ENCODE measurements around the gene MPND. TPM values are rescaled to one million over a fixed set of nuclear protein-coding genes. Genes with fewer than 3 reads are reported as not detected.

Gene MPND
- total RNA-seq, 1 experiment from 2014 or later, result 37.0 TPM

DNA sequence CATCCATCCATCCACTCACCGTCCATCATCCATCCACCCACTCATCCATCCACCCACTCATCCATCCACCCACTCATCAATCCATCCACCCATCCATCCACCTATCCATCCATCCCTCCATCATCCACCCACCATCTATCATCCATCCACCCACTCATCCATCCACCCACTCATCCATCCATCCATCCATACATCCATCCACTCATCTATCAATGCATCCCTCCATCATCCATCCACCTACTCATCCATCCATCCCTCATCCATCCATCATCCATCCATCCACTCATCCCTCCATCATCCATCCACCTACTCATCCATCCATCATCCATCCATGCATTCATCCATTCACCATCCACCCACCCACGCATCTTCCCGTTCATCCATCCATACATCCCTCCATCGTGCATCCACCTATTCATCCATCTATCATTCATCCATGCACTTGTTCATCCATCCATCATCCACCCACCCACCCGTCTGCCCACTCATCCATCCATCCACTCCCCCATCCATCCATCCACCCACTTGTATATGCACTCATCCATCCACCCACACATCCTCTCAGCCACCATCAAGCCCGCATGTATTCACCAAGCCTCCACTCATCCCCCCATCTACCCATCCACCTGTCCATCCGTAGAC, 8.3 kb upstream of the MPND start:
- no peak overlapping the region for H3K9ac ChIP-seq (ENCODE audit: extremely low read depth, insufficient read length, low read length)
- H3K23ac ChIP-seq (ENCODE audit: insufficient read length, low read depth, low read length), result no peak overlapping the region
- no peaks in the 10 kb centered on the region for H3K79me2 ChIP-seq (ENCODE audit: insufficient read depth, low read length)
- H3K4ac ChIP-seq (ENCODE audit: low read depth, low read length), result no peak overlapping the region
- Mint-ChIP-seq H3K27me3 (ENCODE audit: low read depth) (peaks cover 7% of the 10 kb centered on the region), H3K9me3 (peaks cover 2 to 5% of the 10 kb centered on the region in 2 experiments; a peak in 1 of 5 replicates), H3K4me3 (no peak overlapping the region), H3K4me1 (peaks cover 10 to 15% of the 10 kb centered on the region in 2 experiments), H3K36me3 (ENCODE audit: insufficient read depth in 1 of 3, low read depth in 3 of 3) (peaks cover 13 to 22% (median 21%) of the 10 kb centered on the region in 3 experiments; a peak in 6 of 7 replicates), H3K27ac (no peak overlapping the region)
- no peak overlapping the region for H4K8ac ChIP-seq (replicated peaks; ENCODE audit: insufficient read length, low read depth, low read length)
- no peaks in the 10 kb centered on the region for H3K9me3 ChIP-seq (ENCODE audit: control insufficient read depth, low read depth, low read length)
- H2AK5ac ChIP-seq (ENCODE audit: insufficient read length, low read length), result no peak overlapping the region
- no peak overlapping the region for H2BK120ac ChIP-seq (ENCODE audit: low read depth, low read length, poor library complexity, severe bottlenecking)
- H3K14ac ChIP-seq (ENCODE audit: insufficient read depth, low read length), result no peak overlapping the region
- H2BK15ac ChIP-seq (ENCODE audit: low read depth, low read length), result no peak overlapping the region
- no peaks in the 10 kb centered on the region for H3K79me1 ChIP-seq (ENCODE audit: insufficient read depth, low read depth, low read length, poor library complexity, severe bottlenecking)
- no peak overlapping the region for H4K5ac ChIP-seq (ENCODE audit: insufficient read length, low read depth, low read length)
- H2BK20ac ChIP-seq (ENCODE audit: low read depth, low read length, poor library complexity, severe bottlenecking), result no peak overlapping the region
- H3K4me2 ChIP-seq (ENCODE audit: insufficient read depth, insufficient read length, low read length), result no peak overlapping the region
- H3K4me1 ChIP-seq (ENCODE audit: insufficient read depth, low read length), result no peaks in the 10 kb centered on the region
- no peak overlapping the region for H3K56ac ChIP-seq (ENCODE audit: insufficient read length, low read depth, low read length)
- DNase-seq, result no peak
- TF ChIP-seq, protein P1, sequence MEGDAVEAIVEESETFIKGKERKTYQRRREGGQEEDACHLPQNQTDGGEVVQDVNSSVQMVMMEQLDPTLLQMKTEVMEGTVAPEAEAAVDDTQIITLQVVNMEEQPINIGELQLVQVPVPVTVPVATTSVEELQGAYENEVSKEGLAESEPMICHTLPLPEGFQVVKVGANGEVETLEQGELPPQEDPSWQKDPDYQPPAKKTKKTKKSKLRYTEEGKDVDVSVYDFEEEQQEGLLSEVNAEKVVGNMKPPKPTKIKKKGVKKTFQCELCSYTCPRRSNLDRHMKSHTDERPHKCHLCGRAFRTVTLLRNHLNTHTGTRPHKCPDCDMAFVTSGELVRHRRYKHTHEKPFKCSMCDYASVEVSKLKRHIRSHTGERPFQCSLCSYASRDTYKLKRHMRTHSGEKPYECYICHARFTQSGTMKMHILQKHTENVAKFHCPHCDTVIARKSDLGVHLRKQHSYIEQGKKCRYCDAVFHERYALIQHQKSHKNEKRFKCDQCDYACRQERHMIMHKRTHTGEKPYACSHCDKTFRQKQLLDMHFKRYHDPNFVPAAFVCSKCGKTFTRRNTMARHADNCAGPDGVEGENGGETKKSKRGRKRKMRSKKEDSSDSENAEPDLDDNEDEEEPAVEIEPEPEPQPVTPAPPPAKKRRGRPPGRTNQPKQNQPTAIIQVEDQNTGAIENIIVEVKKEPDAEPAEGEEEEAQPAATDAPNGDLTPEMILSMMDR (conservative IDR thresholded peaks at IDR 0.05), result no peak
- H3T11ph ChIP-seq (ENCODE audit: low read length), result no peak overlapping the region
- H4K91ac ChIP-seq (ENCODE audit: insufficient read length, low read depth, low read length), result no peak overlapping the region
- no peak overlapping the region for H3K27ac ChIP-seq (ENCODE audit: insufficient read length, low read depth, low read length)
- WGBS (ENCODE audit: extremely low coverage, insufficient read length, low lambda C conversion rate), result 97% methylated on average over 4 of the region's 7 CpGs
- peaks cover 11% of the 10 kb centered on the region for H3K23me2 ChIP-seq (ENCODE audit: insufficient read length, low read depth, low read length, poor library complexity, severe bottlenecking)
- no peak overlapping the region for H2AFZ ChIP-seq (ENCODE audit: low read length)
- no peak overlapping the region for H2BK5ac ChIP-seq (ENCODE audit: insufficient read length, low read length)
- no peaks in the 10 kb centered on the region for H4K20me1 ChIP-seq (ENCODE audit: control insufficient read depth, insufficient read depth, insufficient read length)
- no peak overlapping the region for H2BK12ac ChIP-seq (ENCODE audit: insufficient read length, low read depth, low read length)
- no peak overlapping the region for H3K18ac ChIP-seq (ENCODE audit: insufficient read length, low read depth, low read length)
- H3K27me3 ChIP-seq (ENCODE audit: insufficient read depth, low read length), result no peaks in the 10 kb centered on the region

All from H9 (cell line).